Measurements from ENCODE around the gene FAM89B.

FAM89B gene

GRCh38 chr11:65573391-65574079 is 1.2 kb downstream of the FAM89B start:
- DNase-seq (ENCODE audit: low spot score): no peak

GRCh38 chr11:65574109-65574810 is 1.9 kb downstream of the FAM89B start:
- peak; percentile 94 for DNase-seq (ENCODE audit: low spot score)

GRCh38 chr11:65574811-65575567 is 2.7 kb downstream of the FAM89B start:
- DNase-seq (ENCODE audit: low spot score): no peak

- peak; percentile 72 for DNase-seq (ENCODE audit: low spot score)
Measured at GRCh38 chr11:65575568-65576231, 3.4 kb downstream of the FAM89B start, which contains the start of gene EHBP1L1. Gene EHBP1L1, plus strand, starts transcription at chr11:65576053. Its CDS starts 250 bp downstream, at chr11:65576303.

GRCh38 chr11:65576232-65576866 is 4.0 kb downstream of the FAM89B start:
- no peak for DNase-seq (ENCODE audit: low spot score)

GRCh38 chr11:65576867-65577755 is 4.8 kb downstream of the FAM89B start:
- no peak for DNase-seq (ENCODE audit: low spot score)

GRCh38 chr11:65577756-65578109 is 5.4 kb downstream of the FAM89B start:
- no peak for DNase-seq (ENCODE audit: low spot score)

GRCh38 chr11:65578134-65578533 is 5.8 kb downstream of the FAM89B start:
- DNase-seq (ENCODE audit: low spot score): no peak

GRCh38 chr11:65578667-65579066 is 6.3 kb downstream of the FAM89B start:
- DNase-seq (ENCODE audit: low spot score): no peak

- DNase-seq (ENCODE audit: low spot score): no peak
Measured at GRCh38 chr11:65579291-65579690, 7.0 kb downstream of the FAM89B start.

- DNase-seq (ENCODE audit: low spot score): no peak
Measured at GRCh38 chr11:65580031-65580692, 7.8 kb downstream of the FAM89B start.

GRCh38 chr11:65580756-65581155 is 8.4 kb downstream of the FAM89B start:
- no peak for DNase-seq (ENCODE audit: low spot score)

GRCh38 chr11:65581928-65582327 is 9.6 kb downstream of the FAM89B start:
- DNase-seq (ENCODE audit: low spot score): no peak

- no peak for DNase-seq (ENCODE audit: low spot score)
Measured at GRCh38 chr11:65583589-65583988, 11.3 kb downstream of the FAM89B start.

- DNase-seq (ENCODE audit: low spot score): no peak
Measured at GRCh38 chr11:65584106-65584505, 11.8 kb downstream of the FAM89B start.

- no peak for DNase-seq (ENCODE audit: low spot score)
Measured at GRCh38 chr11:65584723-65585171, 12.4 kb downstream of the FAM89B start.

- no peak for DNase-seq (ENCODE audit: low spot score)
Measured at GRCh38 chr11:65585396-65586246, 13.3 kb downstream of the FAM89B start.

- no peak for DNase-seq (ENCODE audit: low spot score)
Measured at GRCh38 chr11:65586247-65586630, 13.9 kb downstream of the FAM89B start.

- no peak for DNase-seq (ENCODE audit: low spot score)
Measured at GRCh38 chr11:65586676-65587075, 14.3 kb downstream of the FAM89B start.
